HUES48 (cell line): ENCODE data around the gene CEP120.

ENCODE experiments used
- H3K27ac ChIP-seq: one replicate; pipeline ENCODE4 v1.7.0; 2013; ENCODE audit warnings: low read depth, low read length, inconsistent platforms
- H3K27me3 ChIP-seq: 2 replicates; pipeline ENCODE4 v1.6.1; 2013; ENCODE audit warnings: mild to moderate bottlenecking, low read length; ENCODE audit not compliant: control insufficient read depth, insufficient read depth
- H3K36me3 ChIP-seq: 2 replicates; pipeline ENCODE4 v1.6.1; 2013; ENCODE audit warnings: low read length; ENCODE audit not compliant: control insufficient read depth, insufficient read depth
- H3K4me1 ChIP-seq: 2 replicates; pipeline ENCODE4 v1.6.1; 2013; ENCODE audit warnings: mild to moderate bottlenecking, low read length; ENCODE audit not compliant: control insufficient read depth, insufficient read depth
- H3K4me3 ChIP-seq: 2 replicates; pipeline ENCODE4 v1.5.1; 2013; ENCODE audit warnings: mild to moderate bottlenecking, low read depth, low read length
- H3K9ac ChIP-seq: 2 replicates; pipeline ENCODE4 v1.6.1; 2013; ENCODE audit warnings: mild to moderate bottlenecking, low read depth, low read length, moderate library complexity
- H3K9me3 ChIP-seq: 2 replicates; pipeline ENCODE4 v1.6.1; 2013; ENCODE audit warnings: low read length; ENCODE audit not compliant: control insufficient read depth, insufficient read depth

CEP120 gene

DNA sequence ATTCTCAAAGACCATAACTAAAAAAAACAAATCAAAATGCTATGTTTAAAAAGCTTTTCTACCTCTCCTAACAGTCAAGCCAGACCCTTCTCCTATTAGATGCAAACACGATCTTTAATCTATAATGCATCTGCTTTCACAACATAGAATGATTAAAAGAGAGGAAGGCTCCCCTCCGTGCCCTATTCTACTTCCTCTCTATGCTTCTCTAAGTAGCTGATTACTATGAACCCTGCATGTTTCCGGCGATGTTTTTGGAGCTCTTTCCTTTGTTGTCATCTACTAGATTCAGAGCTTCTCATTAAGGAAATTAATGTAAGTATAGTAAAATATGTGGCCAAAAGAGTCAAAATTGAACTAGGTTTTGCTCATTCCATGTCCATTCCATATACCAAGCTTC is 29.2 kb upstream of the CEP120 start:
- Histone ChIP-seq H3K9ac (no peak overlapping the region), H3K27me3 (no peaks in the 10 kb centered on the region), H3K9me3 (no peaks in the 10 kb centered on the region), H3K27ac (no peak overlapping the region), H3K36me3 (no peaks in the 10 kb centered on the region), H3K4me3 (no peak overlapping the region), H3K4me1 (0 out of 2 replicates have a peak, but pooled peaks cover 7% of the 10 kb centered on the region)

DNA sequence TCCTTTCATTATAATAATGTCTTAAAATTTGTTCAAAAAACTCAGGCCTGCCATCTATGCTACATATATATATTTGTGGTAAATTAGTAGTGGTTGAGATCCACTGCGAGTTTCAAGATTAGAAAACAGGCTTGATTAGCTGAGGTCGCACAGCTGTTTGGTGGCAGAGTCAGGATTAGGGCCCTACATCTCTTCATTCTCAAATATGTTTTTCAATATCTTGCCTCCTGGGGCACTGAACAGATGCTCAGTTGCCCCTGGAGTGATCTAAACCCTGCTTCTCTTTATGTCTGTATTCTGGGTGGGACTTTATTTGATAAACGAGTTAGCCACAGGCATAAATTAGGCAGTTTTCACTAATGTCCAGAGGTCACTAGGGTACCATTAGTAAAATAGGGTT is 27.8 kb upstream of the CEP120 start:
- H3K9me3 ChIP-seq, result no peaks in the 10 kb centered on the region
- 0 out of 2 replicates have a peak, but pooled peaks cover 7% of the 10 kb centered on the region for H3K4me1 ChIP-seq
- no peaks in the 10 kb centered on the region for H3K36me3 ChIP-seq
- H3K4me3 ChIP-seq, result no peak overlapping the region
- no peaks in the 10 kb centered on the region for H3K27me3 ChIP-seq
- H3K9ac ChIP-seq, result no peak overlapping the region
- no peak overlapping the region for H3K27ac ChIP-seq

DNA sequence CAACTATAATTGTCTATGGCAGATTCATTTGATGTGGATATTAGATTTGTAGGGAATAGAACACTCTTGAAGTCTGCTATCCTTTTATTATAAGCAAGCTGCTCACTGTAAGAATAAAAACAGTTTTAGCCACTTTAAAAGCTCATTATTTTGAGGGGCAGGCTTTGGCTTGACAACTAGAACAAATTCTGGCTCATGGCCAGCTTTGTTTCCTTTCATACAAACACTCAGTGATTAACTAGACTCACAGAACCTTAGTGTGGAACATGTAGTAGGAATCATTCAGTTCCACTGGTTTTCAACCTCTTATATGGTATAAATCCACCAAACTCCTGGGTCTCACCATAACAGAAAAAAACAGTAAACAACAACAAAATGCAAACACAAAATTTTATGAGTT is 27.4 kb upstream of the CEP120 start:
- Histone ChIP-seq H3K27me3 (no peaks in the 10 kb centered on the region), H3K4me1 (0 out of 2 replicates have a peak, but pooled peaks cover 7% of the 10 kb centered on the region), H3K4me3 (no peak overlapping the region), H3K9me3 (no peaks in the 10 kb centered on the region), H3K36me3 (no peaks in the 10 kb centered on the region), H3K9ac (no peak overlapping the region), H3K27ac (no peak overlapping the region)

DNA sequence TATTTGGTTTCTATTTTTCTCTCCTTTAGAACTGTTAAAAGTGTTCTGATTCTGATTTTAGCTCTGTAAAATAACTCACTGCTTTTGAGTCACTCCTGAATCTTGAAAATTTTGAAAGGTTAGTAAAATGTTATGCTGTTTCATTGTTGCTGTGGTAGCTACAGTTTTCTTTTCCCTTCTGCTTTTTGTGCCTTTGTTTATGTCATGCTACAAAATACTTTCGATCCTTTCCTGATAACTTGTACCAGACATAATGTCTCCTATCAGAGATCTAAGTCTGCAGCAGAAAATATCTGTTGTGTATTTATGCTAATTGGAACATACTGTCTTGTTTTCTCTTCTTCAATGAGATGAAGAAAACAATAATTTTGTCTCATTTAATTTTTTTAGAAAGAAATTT is 26.9 kb upstream of the CEP120 start:
- Histone ChIP-seq H3K4me1 (0 out of 2 replicates have a peak, but pooled peaks cover 7% of the 10 kb centered on the region), H3K9ac (no peak overlapping the region), H3K27me3 (no peaks in the 10 kb centered on the region), H3K9me3 (no peaks in the 10 kb centered on the region), H3K27ac (no peak overlapping the region), H3K36me3 (no peaks in the 10 kb centered on the region), H3K4me3 (no peak overlapping the region)

DNA sequence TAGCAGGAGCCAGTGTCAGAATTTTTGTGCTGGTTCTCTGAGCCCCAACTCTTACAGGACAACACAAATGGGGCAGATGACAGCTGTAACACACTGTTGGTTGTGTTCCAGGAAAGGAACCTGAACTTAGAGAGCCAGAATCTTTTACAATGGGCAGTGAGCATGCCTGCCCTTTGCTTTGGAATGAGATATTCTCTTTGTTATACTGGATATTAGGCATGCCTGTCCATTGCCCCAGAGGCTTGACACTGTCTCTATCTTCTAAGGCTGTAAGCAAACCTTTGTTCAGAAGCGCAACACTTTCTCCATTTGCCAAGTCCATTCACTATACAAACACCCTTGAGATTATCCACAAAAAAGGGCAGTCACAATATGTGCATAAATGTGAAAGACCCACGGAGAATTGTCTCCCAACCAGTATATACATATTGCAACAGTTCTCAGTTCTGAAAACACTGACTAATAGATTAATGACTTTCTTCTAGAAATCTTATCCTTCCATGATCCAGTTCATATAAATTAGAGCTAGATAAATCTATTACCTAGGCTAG is 26.3 kb upstream of the CEP120 start:
- H3K27me3 ChIP-seq, result no peaks in the 10 kb centered on the region
- no peak overlapping the region for H3K4me3 ChIP-seq
- H3K4me1 ChIP-seq, result 0 out of 2 replicates have a peak, but pooled peaks cover 7% of the 10 kb centered on the region
- H3K27ac ChIP-seq, result no peak overlapping the region
- H3K36me3 ChIP-seq, result no peaks in the 10 kb centered on the region
- H3K9ac ChIP-seq, result no peak overlapping the region
- no peaks in the 10 kb centered on the region for H3K9me3 ChIP-seq

DNA sequence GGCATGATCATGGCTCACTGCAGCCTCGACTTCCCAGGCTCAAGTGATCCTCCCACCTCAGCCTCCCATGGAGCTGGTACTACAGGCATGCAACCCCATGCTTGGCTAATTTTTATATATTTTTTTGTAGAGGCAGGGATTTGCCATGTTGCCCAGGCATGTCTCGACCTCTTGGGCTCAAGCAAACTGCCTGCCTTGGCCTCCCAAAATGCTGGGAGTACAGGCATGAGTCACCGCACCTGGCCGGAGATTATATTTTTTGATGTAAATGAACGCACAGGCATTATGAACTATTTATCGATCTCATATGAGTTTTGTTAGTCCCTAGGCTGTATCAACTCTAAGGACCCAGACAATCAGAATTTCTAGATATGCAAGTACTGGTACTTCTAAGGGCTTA is 25.5 kb upstream of the CEP120 start:
- H3K4me1 ChIP-seq, result 0 out of 2 replicates have a peak, but pooled peaks cover 7% of the 10 kb centered on the region
- H3K27me3 ChIP-seq, result no peaks in the 10 kb centered on the region
- H3K27ac ChIP-seq, result no peak overlapping the region
- H3K4me3 ChIP-seq, result no peak overlapping the region
- no peaks in the 10 kb centered on the region for H3K9me3 ChIP-seq
- H3K9ac ChIP-seq, result no peak overlapping the region
- H3K36me3 ChIP-seq, result no peaks in the 10 kb centered on the region

DNA sequence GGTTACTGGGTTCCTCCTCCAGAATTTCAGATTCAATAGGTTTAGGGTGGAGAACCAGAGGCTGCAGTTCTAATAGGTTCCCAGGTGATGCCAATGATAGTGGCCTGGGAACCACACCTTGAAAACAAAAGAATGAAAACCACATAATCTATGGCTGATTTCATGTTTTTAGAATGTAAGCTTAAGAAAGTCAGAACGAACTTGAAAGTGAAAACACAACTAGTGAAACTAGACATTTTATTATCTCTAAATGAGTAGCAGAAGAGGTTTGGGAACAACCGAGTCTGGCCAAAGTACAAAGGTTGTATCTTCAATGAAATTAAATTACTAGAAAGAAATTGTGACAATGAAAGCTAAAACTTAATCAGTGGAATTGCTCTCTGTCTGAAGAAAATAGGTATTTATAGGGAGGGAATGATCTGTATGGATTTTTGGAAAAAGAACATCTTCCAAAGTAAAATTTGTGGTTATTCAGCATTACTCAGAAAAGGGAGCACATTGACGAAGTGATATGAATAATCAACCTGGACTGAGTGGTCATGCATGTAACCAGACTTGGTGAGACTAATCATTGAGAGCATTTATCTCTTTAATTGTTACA is 24.9 kb upstream of the CEP120 start:
- Histone ChIP-seq H3K9ac (no peak overlapping the region), H3K36me3 (no peaks in the 10 kb centered on the region), H3K9me3 (no peaks in the 10 kb centered on the region), H3K4me3 (no peak overlapping the region), H3K4me1 (0 out of 2 replicates have a peak, but pooled peaks cover 7% of the 10 kb centered on the region), H3K27me3 (no peaks in the 10 kb centered on the region), H3K27ac (no peak overlapping the region)

DNA sequence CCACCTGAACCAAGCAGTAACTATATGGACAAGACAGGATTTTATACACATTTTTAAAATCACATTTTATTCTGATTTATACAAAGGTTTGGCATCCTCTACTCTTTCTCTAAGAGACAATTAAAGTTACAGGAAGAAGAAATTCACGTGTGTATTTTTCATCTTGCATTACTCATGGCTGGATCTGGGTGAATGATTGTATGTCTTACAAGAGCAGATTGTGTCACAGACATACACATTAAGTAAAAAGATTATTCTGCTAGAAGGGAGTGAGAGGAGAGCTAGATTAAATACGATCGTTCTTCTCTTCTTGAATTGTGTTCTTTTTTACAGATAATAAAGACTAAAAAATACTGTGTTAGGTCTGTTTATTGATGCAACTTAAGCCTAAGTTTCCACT is 20.8 kb upstream of the CEP120 start:
- Histone ChIP-seq H3K36me3 (no peaks in the 10 kb centered on the region), H3K4me1 (no peaks in the 10 kb centered on the region), H3K27me3 (no peaks in the 10 kb centered on the region), H3K4me3 (no peak overlapping the region), H3K9ac (no peak overlapping the region), H3K9me3 (no peaks in the 10 kb centered on the region), H3K27ac (no peak overlapping the region)

DNA sequence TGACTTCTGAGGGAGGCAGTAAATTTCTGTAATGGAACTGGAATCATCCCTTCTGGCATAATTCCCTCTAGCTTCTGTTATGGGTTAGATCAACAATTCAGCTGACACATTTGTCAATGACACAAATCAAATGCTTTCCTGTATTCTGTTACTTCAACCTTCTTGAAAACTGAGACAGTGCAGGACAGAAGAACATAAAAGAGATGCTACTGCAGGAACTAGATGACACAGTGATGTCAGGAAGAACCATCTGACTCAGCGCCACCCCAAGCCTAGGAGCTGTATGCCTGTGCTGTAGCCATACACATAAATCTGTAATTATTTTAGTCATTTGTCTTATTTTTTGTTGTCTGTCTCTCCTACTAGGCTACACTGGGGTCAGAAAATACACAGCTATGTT is 18.2 kb upstream of the CEP120 start:
- Histone ChIP-seq H3K4me3 (no peak overlapping the region), H3K9ac (no peak overlapping the region), H3K27ac (no peak overlapping the region), H3K4me1 (peaks cover 2% of the 10 kb centered on the region; the same call in 1 of the 2 replicates), H3K9me3 (no peaks in the 10 kb centered on the region), H3K36me3 (no peaks in the 10 kb centered on the region), H3K27me3 (no peaks in the 10 kb centered on the region)

DNA sequence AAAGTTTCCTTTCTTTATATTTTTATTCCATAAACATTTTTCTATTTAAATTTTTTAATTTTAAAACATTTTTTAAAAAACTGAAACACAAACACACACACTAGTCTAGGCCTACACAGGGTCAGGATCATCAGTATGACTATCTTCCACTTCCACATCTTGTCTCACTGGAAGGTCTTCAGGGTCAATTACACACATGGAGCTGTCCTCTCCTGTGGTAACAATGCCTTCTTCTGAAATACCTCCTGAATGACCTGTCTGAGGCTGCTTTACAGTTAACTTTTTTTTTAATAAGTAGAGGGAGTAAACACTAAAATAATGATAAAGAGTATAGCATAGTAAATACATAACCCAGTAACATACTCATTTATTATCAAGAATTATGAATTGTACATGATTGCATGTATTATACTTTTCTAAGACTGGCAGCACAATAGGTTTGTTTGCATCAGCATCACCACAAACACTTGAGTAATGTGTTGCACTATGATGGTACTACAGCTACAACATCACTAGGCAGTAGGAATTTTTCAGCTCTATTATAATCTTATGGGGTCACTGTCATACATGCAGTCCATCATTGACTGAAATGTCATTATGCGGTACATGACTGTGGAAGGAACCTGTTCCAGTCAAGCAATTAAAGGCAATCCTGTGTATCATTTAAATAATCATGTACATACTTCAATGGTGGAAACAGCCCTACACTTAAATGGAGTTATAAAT is 17.4 kb upstream of the CEP120 start:
- Histone ChIP-seq H3K4me3 (no peak overlapping the region), H3K9ac (no peak overlapping the region), H3K9me3 (no peaks in the 10 kb centered on the region), H3K36me3 (no peaks in the 10 kb centered on the region), H3K27ac (no peak overlapping the region), H3K4me1 (peaks cover 10% of the 10 kb centered on the region; the same call in 1 of the 2 replicates), H3K27me3 (no peaks in the 10 kb centered on the region)

DNA sequence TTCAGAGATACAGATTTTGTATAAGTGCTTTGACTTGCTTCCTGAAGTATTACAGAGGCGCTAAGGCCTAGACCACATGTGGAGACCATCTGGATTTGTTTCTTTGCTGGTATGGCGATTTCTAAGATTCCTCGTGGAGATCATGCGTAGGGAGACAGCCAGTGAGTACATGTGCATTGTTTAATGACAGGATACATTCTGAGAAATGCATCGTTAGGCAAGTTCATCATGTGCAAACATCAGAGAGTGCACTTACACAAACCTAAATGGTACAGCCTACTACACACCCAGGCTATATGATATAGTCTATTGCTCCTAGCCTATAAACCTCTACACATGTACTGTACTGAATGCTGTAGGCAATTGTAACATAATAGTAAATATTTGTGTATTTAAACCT is 16.5 kb upstream of the CEP120 start:
- Histone ChIP-seq H3K4me1 (peaks cover 10% of the 10 kb centered on the region; the same call in 1 of the 2 replicates), H3K36me3 (no peaks in the 10 kb centered on the region), H3K27me3 (no peaks in the 10 kb centered on the region), H3K9ac (no peak overlapping the region), H3K9me3 (no peaks in the 10 kb centered on the region), H3K4me3 (no peak overlapping the region), H3K27ac (no peak overlapping the region)
